ENCODE results near the gene OSBPL10. TPM values are rescaled to one million over a fixed set of nuclear protein-coding genes. Genes with fewer than 3 reads are reported as not detected.

OSBPL10 gene
- total and polyA plus RNA-seq, 2 of the 4 experiments (the other 2 are of a cell fraction), result 9.5 to 10.1 TPM

GRCh38 chr3:31707286-31707685, 273.8 kb downstream of the OSBPL10 start:
- no peaks in the 10 kb centered on the region for H4K20me1 ChIP-seq (ENCODE audit: insufficient read depth, low read length)
- no peak overlapping the region for H2BK5ac ChIP-seq (ENCODE audit: low read depth, low read length, poor library complexity, severe bottlenecking)
- no peak overlapping the region for H4K8ac ChIP-seq (ENCODE audit: low read depth in 2 of 2, low read length in 2 of 2)
- ATAC-seq (ENCODE audit: low read depth) (no peak), DNase-seq (no peak)
- POLR2A ChIA-PET (ENCODE audit: unreplicated experiment), result no interaction called here
- intact Hi-C loops (cut with micrococcal nuclease), result no loop called here
- H2BK20ac ChIP-seq (ENCODE audit: low read depth, low read length), result no peak overlapping the region
- H3K23ac ChIP-seq (ENCODE audit: low read depth, low read length), result no peak overlapping the region
- no peaks in the 10 kb centered on the region for H3K9me3 ChIP-seq (ENCODE audit: control insufficient read depth, insufficient read depth, low read length)
- no peak overlapping the region for H3K4me3 ChIP-seq (ENCODE audit: insufficient read depth, low read depth, low read length)
- no TSS peak for BruUV-seq (replicated peaks)
- H2AK9ac ChIP-seq (replicated peaks; ENCODE audit: low read depth, low read length, poor library complexity), result no peak overlapping the region
- no peak overlapping the region for H3K27ac ChIP-seq (ENCODE audit: insufficient read depth, low read length)
- H3K14ac ChIP-seq (replicated peaks; ENCODE audit: low read depth, low read length), result no peak overlapping the region
- no peak overlapping the region for H4K5ac ChIP-seq (ENCODE audit: low read depth, low read length)
- no peaks in the 10 kb centered on the region for H3K27me3 ChIP-seq (ENCODE audit: control insufficient read depth, insufficient read depth, low read length)
- TF ChIP-seq MXI1 (IDR thresholded peaks at IDR 0.05; ENCODE audit: borderline replicate concordance, low read depth, low read length), result no peak
- in situ Hi-C loops (cut with MboI; ENCODE audit: low sequenced_read_pairs), result no loop called here
- dilution Hi-C loops (cut with HindIII; ENCODE audit: low sequenced_read_pairs, unreplicated experiment), result no loop called here
- CTCF ChIA-PET, result no interaction called here
- H2BK120ac ChIP-seq (ENCODE audit: low read depth, low read length), result no peak overlapping the region
- no peak overlapping the region for H3K56ac ChIP-seq (ENCODE audit: extremely low read depth, insufficient read depth, low read length)
- H3K9me1 ChIP-seq (ENCODE audit: insufficient read depth, low read length), result peaks cover 7% of the 10 kb centered on the region
- no peak overlapping the region for H3K9ac ChIP-seq (ENCODE audit: low read depth, low read length)
- no peak overlapping the region for H2AK5ac ChIP-seq (ENCODE audit: low read depth, low read length)
- H3K4me1 ChIP-seq (ENCODE audit: control insufficient read depth, insufficient read depth, low read length), result peaks cover 20% of the 10 kb centered on the region
- H2AFZ ChIP-seq (replicated peaks; ENCODE audit: low read length, poor library complexity), result no peak overlapping the region
- H2BK15ac ChIP-seq (ENCODE audit: low read depth, low read length), result no peak overlapping the region
- H3K79me1 ChIP-seq (ENCODE audit: low read depth in 1 of 2, low read length in 2 of 2), result 0 out of 4 replicates have a peak, but pooled peaks cover 0 to 5% of the 10 kb centered on the region in 2 experiments
- no peak overlapping the region for H3K18ac ChIP-seq (ENCODE audit: low read depth, low read length)
- H3K4me2 ChIP-seq (ENCODE audit: low read depth, low read length), result no peak overlapping the region
- no peaks in the 10 kb centered on the region for H3K36me3 ChIP-seq (ENCODE audit: control insufficient read depth, insufficient read depth, low read length)
- no peak overlapping the region for H3K4ac ChIP-seq (ENCODE audit: low read depth, low read length)
- H4K91ac ChIP-seq (ENCODE audit: insufficient read depth, low read depth, low read length), result no peak overlapping the region
